Measurements from ENCODE around the gene MAFB.

DNA sequence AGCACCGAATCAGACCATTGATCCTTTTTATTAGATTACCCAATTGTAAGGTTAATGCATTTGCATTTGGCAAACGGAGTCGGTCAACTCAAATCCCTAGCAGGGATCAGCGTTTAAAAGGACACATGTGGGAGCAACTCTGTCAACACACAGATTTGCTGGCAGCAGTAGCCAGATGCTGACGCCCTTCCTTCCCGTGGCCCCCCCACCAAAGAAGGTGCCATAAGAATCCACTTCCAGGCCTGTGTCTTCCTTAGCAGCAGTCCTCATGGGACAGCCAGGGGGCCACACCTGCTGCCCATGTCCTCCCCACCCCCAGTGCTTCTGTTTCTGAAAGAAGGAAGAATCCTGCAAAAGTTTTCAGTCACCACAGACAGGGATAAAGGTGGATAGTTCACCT is 24.5 kb upstream of the MAFB start:
- TF ChIP-seq, protein P1, sequence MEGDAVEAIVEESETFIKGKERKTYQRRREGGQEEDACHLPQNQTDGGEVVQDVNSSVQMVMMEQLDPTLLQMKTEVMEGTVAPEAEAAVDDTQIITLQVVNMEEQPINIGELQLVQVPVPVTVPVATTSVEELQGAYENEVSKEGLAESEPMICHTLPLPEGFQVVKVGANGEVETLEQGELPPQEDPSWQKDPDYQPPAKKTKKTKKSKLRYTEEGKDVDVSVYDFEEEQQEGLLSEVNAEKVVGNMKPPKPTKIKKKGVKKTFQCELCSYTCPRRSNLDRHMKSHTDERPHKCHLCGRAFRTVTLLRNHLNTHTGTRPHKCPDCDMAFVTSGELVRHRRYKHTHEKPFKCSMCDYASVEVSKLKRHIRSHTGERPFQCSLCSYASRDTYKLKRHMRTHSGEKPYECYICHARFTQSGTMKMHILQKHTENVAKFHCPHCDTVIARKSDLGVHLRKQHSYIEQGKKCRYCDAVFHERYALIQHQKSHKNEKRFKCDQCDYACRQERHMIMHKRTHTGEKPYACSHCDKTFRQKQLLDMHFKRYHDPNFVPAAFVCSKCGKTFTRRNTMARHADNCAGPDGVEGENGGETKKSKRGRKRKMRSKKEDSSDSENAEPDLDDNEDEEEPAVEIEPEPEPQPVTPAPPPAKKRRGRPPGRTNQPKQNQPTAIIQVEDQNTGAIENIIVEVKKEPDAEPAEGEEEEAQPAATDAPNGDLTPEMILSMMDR (optimal IDR thresholded peaks at IDR 0.05 in 1 of 3, IDR thresholded peaks at IDR 0.05 in 1 of 3, conservative IDR thresholded peaks at IDR 0.05 in 1 of 3; ENCODE audit: extremely low read depth in 1 of 3, insufficient read depth in 2 of 3, low read length in 3 of 3), result no peak
- no peak for TF ChIP-seq EZH2 (IDR thresholded peaks at IDR 0.05; ENCODE audit: low read length)
